Uterus (tissue), 2 donors: ENCODE results near the gene ARHGEF25.
A peak's percentile ranks its signal among the peaks of the same experiment; 100 is the strongest.

Experiments used
- POLR2A ChIP-seq, 2 donors: fragments of 450-650 bp; IDR thresholded peaks; one replicate each; pipeline ENCODE4 v1.6.1; 2016; ENCODE audit warnings: antibody characterized with exemption in 2 of 2, mild to moderate bottlenecking in 1 of 2, moderate library complexity in 1 of 2
- TF ChIP-seq, protein P1 (sequence below), 4 experiments: fragments of 200-600 bp in 2 of 4; fragments of 450-650 bp in 2 of 4; sonication (generic) in 2 of 4; IDR thresholded peaks; one replicate each; pipeline ENCODE4 v1.5.1; 2016 to 2019; ENCODE audit warnings: antibody characterized with exemption in 4 of 4, mild to moderate bottlenecking in 2 of 4, moderate library complexity in 1 of 4

DNA sequence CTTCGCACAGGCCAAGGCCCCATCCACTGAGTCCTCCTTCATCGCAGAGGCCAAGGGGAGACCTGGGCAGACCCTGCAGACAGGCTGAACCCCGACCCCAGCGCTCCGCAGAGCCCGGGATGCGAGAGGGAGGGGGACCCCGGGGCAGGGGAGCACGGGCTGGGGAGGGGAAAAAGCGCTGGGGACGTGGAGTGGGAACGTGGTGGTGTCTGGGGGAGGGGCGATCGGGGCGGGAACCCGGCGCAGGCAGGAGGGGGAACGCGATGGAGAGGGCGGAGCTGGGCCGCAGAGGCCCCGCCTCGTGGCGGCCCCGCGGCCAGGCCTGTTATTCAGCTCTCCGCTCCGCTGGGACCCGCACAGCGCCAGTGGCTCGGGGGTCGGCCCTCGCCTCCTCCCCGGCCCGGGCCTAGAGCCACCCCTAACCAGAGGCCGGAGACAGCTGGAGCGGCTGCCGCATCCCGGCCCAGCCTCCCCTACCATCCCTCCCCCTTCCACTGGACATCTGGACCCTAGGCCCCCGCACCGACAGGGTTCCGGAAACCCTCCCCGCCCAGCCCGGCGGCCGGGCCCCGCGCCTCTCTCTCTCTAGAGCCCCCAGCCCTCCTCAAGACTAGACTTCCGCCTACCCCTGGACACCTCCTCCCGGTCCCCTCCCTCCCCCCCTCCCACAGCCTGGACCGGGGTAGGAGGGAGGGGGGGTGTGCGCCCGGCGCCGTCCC, at the start of gene ARHGEF25:
- TF ChIP-seq, protein P1, sequence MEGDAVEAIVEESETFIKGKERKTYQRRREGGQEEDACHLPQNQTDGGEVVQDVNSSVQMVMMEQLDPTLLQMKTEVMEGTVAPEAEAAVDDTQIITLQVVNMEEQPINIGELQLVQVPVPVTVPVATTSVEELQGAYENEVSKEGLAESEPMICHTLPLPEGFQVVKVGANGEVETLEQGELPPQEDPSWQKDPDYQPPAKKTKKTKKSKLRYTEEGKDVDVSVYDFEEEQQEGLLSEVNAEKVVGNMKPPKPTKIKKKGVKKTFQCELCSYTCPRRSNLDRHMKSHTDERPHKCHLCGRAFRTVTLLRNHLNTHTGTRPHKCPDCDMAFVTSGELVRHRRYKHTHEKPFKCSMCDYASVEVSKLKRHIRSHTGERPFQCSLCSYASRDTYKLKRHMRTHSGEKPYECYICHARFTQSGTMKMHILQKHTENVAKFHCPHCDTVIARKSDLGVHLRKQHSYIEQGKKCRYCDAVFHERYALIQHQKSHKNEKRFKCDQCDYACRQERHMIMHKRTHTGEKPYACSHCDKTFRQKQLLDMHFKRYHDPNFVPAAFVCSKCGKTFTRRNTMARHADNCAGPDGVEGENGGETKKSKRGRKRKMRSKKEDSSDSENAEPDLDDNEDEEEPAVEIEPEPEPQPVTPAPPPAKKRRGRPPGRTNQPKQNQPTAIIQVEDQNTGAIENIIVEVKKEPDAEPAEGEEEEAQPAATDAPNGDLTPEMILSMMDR (IDR thresholded peaks at IDR 0.05) = no peak
- TF ChIP-seq POLR2A (IDR thresholded peaks at IDR 0.05) = peak; percentile 57 to 80
